GM23338 (cell line): ENCODE measurements around the gene MLLT10. TPM values are rescaled to one million over a fixed set of nuclear protein-coding genes. Genes with fewer than 3 reads are reported as not detected.

ENCODE experiments used
- ATAC-seq: fragments of 200-7000 bp; cut with Tn5 transposase; 3 replicates; pipeline ENCODE4 v1.9.1; 2020
- DNase-seq: peaks from one replicate; pipeline ENCODE4 v3.0.0-alpha.2; 2015; ENCODE audit warnings: low spot score
- H2AFZ ChIP-seq: fragments of 200-600 bp; sonication (generic); 2 replicates; pipeline ENCODE4 v1.8.0; 2016; ENCODE audit warnings: antibody characterized with exemption, mild to moderate bottlenecking, moderate library complexity
- H3F3A ChIP-seq: fragments of 200-600 bp; sonication (generic); replicated peaks from 2 replicates; pipeline ENCODE4 v1.8.0; 2017; ENCODE audit warnings: antibody characterized with exemption, mixed run types, low read depth
- H3K27ac ChIP-seq: fragments of 200-600 bp; sonication (generic); 2 replicates; pipeline ENCODE4 v1.6.1; 2016; ENCODE audit warnings: low read depth
- H3K27me3 ChIP-seq: fragments of 200-600 bp; sonication (generic); 2 replicates; pipeline ENCODE4 v1.8.0; 2016; ENCODE audit warnings: mild to moderate bottlenecking, mixed run types, moderate library complexity; ENCODE audit not compliant: insufficient read depth
- H3K36me3 ChIP-seq: fragments of 200-600 bp; sonication (generic); 2 replicates; pipeline ENCODE4 v1.8.0; 2016; ENCODE audit warnings: mild to moderate bottlenecking; ENCODE audit not compliant: insufficient read depth
- H3K4me1 ChIP-seq: fragments of 200-600 bp; sonication (generic); 2 replicates; pipeline ENCODE4 v1.8.0; 2016; ENCODE audit warnings: mild to moderate bottlenecking, moderate library complexity; ENCODE audit not compliant: insufficient read depth
- H3K4me2 ChIP-seq: fragments of 200-600 bp; sonication (generic); 2 replicates; pipeline ENCODE4 v1.7.1; 2017; ENCODE audit warnings: mixed run types
- H3K4me3 ChIP-seq: fragments of 200-600 bp; sonication (generic); 2 replicates; pipeline ENCODE4 v1.6.1; 2016; ENCODE audit warnings: mixed run types
- H3K79me2 ChIP-seq: fragments of 200-600 bp; sonication (generic); replicated peaks from 2 replicates; pipeline ENCODE4 v1.8.0; 2017; ENCODE audit warnings: mild to moderate bottlenecking; ENCODE audit not compliant: insufficient read depth
- H3K9me2 ChIP-seq: fragments of 200-600 bp; sonication (generic); 2 replicates; pipeline ENCODE4 v1.8.0; 2017; ENCODE audit not compliant: insufficient read depth
- H4K20me1 ChIP-seq: fragments of 200-600 bp; sonication (generic); replicated peaks from 2 replicates; pipeline ENCODE4 v1.8.0; 2017; ENCODE audit warnings: mild to moderate bottlenecking; ENCODE audit not compliant: insufficient read depth
- H3K27ac Mint-ChIP-seq: 2 replicates; pipeline ENCODE4 v1.8.0; 2020; ENCODE audit warnings: inconsistent platforms, mild to moderate bottlenecking, moderate library complexity, mixed read lengths
- H3K27me3 Mint-ChIP-seq: 3 replicates; pipeline ENCODE4 v1.8.0; 2022; ENCODE audit warnings: low read depth, mild to moderate bottlenecking, moderate library complexity, mixed read lengths, inconsistent platforms; ENCODE audit not compliant: insufficient read depth, poor library complexity
- H3K36me3 Mint-ChIP-seq: 3 replicates; pipeline ENCODE4 v1.8.0; 2021; ENCODE audit warnings: low read depth, mild to moderate bottlenecking, inconsistent platforms, moderate library complexity, mixed read lengths
- H3K4me1 Mint-ChIP-seq: 3 replicates; pipeline ENCODE4 v1.8.0; 2020; ENCODE audit warnings: mild to moderate bottlenecking, inconsistent platforms, mixed read lengths
- H3K4me3 Mint-ChIP-seq: 3 replicates; pipeline ENCODE4 v1.8.0; 2021; ENCODE audit warnings: moderate library complexity, mild to moderate bottlenecking, inconsistent platforms, mixed read lengths
- H3K9me3 Mint-ChIP-seq: 3 replicates; pipeline ENCODE4 v1.8.0; 2020; ENCODE audit warnings: moderate library complexity, mild to moderate bottlenecking, inconsistent platforms, mixed read lengths
- CTCF ChIP-seq, 2 experiments: fragments of 200-600 bp in 1 of 2; sonication (generic) in 1 of 2; conservative IDR thresholded peaks; 2 replicates each; pipeline versions ENCODE4 v1.5.1 to v1.6.1; 2016 to 2017; ENCODE audit warnings: antibody characterized with exemption in 2 of 2, low read depth in 2 of 2, mild to moderate bottlenecking in 2 of 2, moderate library complexity in 1 of 2
- ETS1 ChIP-seq: IDR thresholded peaks from 2 replicates; pipeline ENCODE4 v1.6.1; 2016; ENCODE audit warnings: antibody characterized with exemption
- JUNB ChIP-seq: IDR thresholded peaks from one replicate; pipeline ENCODE4 v1.6.1; 2016; ENCODE audit warnings: antibody characterized with exemption; ENCODE audit not compliant: unreplicated experiment
- NANOG ChIP-seq: IDR thresholded peaks from 2 replicates; pipeline ENCODE4 v1.6.1; 2016; ENCODE audit warnings: antibody characterized with exemption, borderline replicate concordance
- POLR2AphosphoS5 ChIP-seq: IDR thresholded peaks from 2 replicates; pipeline ENCODE4 v1.6.1; 2016; ENCODE audit warnings: antibody characterized with exemption, low read depth
- REST ChIP-seq: IDR thresholded peaks from one replicate; pipeline ENCODE4 v1.6.1; 2018; ENCODE audit warnings: antibody characterized with exemption; ENCODE audit not compliant: unreplicated experiment
- ZNF114 ChIP-seq: fragments of 250-450 bp; sonication (Bioruptor Pico); IDR thresholded peaks from 2 replicates; pipeline ENCODE4 v1.5.0; 2020; ENCODE audit warnings: mild to moderate bottlenecking, moderate library complexity
- ZNF331 ChIP-seq: fragments of 250-450 bp; sonication (Bioruptor Pico); IDR thresholded peaks from 2 replicates; pipeline ENCODE4 v1.5.0; 2020; ENCODE audit warnings: low read depth, mild to moderate bottlenecking, moderate library complexity
- ZNF462 ChIP-seq: fragments of 250-450 bp; sonication (Bioruptor Pico); IDR thresholded peaks from 2 replicates; pipeline ENCODE4 v1.5.0; 2020; ENCODE audit warnings: mild to moderate bottlenecking, moderate library complexity
- polyA plus RNA-seq: library from polyadenylated mRNA; unstranded; fragments of >200 nt; fragmentation: Nextera tagmentation; extraction: Ambion mirVana; gene quantifications from 2 replicates; pipeline ENCODE4 v1.2.1, GENCODE V29; 2016
- total RNA-seq: library from RNA; depleted of rRNA; stranded (reverse); fragments of >200 nt; shearing (Covaris generic); gene quantifications from 2 replicates; pipeline ENCODE4 v1.2.3, GENCODE V29; 2014

Gene MLLT10
- total and polyA plus RNA-seq, 2 experiments from 2014 or later, result 28.8 to 55.4 TPM

- TF ChIP-seq CTCF (conservative IDR thresholded peaks at IDR 0.05; ENCODE audit: low read depth in 2 of 2) (no peak), ZNF462 (CRISPR knock-in tag) (no peak)
These were observed 92.6 kb downstream of the MLLT10 start (continued) for GRCh38 chr10:21626457-21627161.

GRCh38 chr10:21627331-21627730 is 93.3 kb downstream of the MLLT10 start:
- Mint-ChIP-seq H3K4me1 (peaks cover 5% of the 10 kb centered on the region), H3K27ac (no peak overlapping the region), H3K27me3 (peaks cover 2% of the 10 kb centered on the region), H3K4me3 (no peak overlapping the region), H3K36me3 (peaks cover 34% of the 10 kb centered on the region), H3K9me3 (no peaks in the 10 kb centered on the region)
- ATAC-seq (no peak), DNase-seq (no peak)
- peaks cover 7% of the 10 kb centered on the region; the same call in 1 of the 2 replicates for H3K36me3 ChIP-seq
- H3K4me2 ChIP-seq, result no peak overlapping the region
- H3K4me1 ChIP-seq, result no peaks in the 10 kb centered on the region
- 0 out of 2 replicates have a peak, but pooled peaks cover 6% of the 10 kb centered on the region for H4K20me1 ChIP-seq
- H3K79me2 ChIP-seq, result peaks cover 33% of the 10 kb centered on the region
- H3K4me3 ChIP-seq, result no peak overlapping the region
- H2AFZ ChIP-seq, result no peak overlapping the region
- H3K9me2 ChIP-seq, result no peaks in the 10 kb centered on the region; the same call in 1 of the 2 replicates
- no peak overlapping the region for H3K27ac ChIP-seq
- no peaks in the 10 kb centered on the region; the same call in 1 of the 2 replicates for H3F3A ChIP-seq
- no peaks in the 10 kb centered on the region for H3K27me3 ChIP-seq
- TF ChIP-seq POLR2AphosphoS5 (no peak), CTCF (conservative IDR thresholded peaks at IDR 0.05; ENCODE audit: low read depth in 2 of 2) (no peak), REST (no peak), ZNF114 (CRISPR knock-in tag) (no peak), ETS1 (no peak), ZNF331 (CRISPR knock-in tag) (no peak), NANOG (no peak), JUNB (no peak)
